Skeletal muscle satellite cell (primary cell): ENCODE measurements around the gene DPPA3.
"Not testable (repeated sequence)": the region's sequence is repeated elsewhere in the genome, so short reads cannot be mapped to it uniquely, and the experiment has no call there.

Experiments used
- H3K27me3 ChIP-seq: 2 replicates; pipeline ENCODE4 v1.7.0; 2013; ENCODE audit warnings: low read length; ENCODE audit not compliant: control insufficient read depth, insufficient read depth
- H3K36me3 ChIP-seq: 2 replicates; pipeline ENCODE4 v1.7.0; 2013; ENCODE audit warnings: mild to moderate bottlenecking, control low read depth, low read length; ENCODE audit not compliant: insufficient read depth
- H3K4me1 ChIP-seq: 2 replicates; pipeline ENCODE4 v1.7.0; 2013; ENCODE audit warnings: low read length; ENCODE audit not compliant: control insufficient read depth, insufficient read depth
- H3K4me2 ChIP-seq: 2 replicates; pipeline ENCODE4 v1.7.0; 2013; ENCODE audit warnings: mild to moderate bottlenecking, low read length
- H3K4me3 ChIP-seq: 2 replicates; pipeline ENCODE4 v1.7.0; 2013; ENCODE audit warnings: low read length
- H3K9ac ChIP-seq: 2 replicates; pipeline ENCODE4 v1.7.0; 2013; ENCODE audit warnings: mild to moderate bottlenecking, low read depth, low read length, moderate library complexity
- H3K9me3 ChIP-seq: replicated peaks from 2 replicates; pipeline ENCODE4 v1.7.0; 2013; ENCODE audit warnings: mild to moderate bottlenecking, control low read depth, low read length

The DPPA3 gene

DNA sequence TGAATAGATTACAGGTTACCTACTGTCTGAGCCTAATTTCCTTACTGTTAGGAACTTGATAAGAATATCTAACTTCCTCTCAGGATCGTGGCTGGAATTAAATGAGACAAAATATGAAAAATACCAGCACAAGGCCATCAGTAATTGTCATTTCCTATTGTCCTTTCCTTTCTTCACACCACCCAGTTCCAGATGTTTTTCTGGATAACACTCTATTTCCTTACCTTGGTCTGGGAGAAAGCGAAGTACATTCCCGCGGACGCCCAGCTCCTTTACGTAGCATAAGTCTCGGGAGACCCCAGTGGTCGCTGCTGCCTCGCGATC, 16.0 kb upstream of the DPPA3 start:
- no peaks in the 10 kb centered on the region for H3K4me1 ChIP-seq
- H3K9ac ChIP-seq: no peak overlapping the region
- H3K9me3 ChIP-seq: no peaks in the 10 kb centered on the region
- no peak overlapping the region for H3K4me2 ChIP-seq
- no peak overlapping the region for H3K4me3 ChIP-seq
- no peaks in the 10 kb centered on the region for H3K27me3 ChIP-seq
- no peaks in the 10 kb centered on the region for H3K36me3 ChIP-seq

DNA sequence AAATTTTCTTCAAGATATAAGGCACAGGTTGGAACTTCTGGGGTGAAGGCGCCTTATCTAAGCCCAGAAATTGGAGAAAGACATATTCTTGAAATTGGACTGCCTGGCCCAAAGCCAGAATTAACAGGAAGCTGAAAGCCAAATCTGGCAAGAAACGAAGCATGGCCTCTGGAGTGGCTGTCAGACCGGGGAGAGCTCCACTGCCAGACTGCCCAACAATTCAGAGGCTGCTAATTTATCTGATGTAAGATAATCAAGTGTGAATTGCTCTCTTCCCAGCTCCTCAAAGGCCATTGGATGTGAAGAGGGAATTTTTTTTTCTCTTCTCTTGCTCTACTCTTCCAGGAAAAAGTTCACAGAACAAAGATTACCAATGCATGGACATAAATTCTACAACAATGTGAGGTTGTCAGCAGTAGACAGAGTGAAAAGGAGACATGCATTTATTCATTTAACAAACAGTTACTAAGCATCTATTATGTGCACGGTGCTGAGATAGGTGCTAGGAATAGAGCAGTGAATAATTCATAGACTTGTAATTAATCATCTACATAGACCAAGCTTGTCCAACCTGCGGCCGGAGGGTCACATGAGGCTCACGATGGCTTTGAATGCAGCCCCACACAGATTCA, 15.6 kb upstream of the DPPA3 start, which contains the start of gene GDF3:
Gene GDF3, minus strand, starts transcription at position 210 of the 632 bp plus-strand sequence. Its CDS starts 47 bp downstream, at position 163.
- Histone ChIP-seq H3K4me1 (no peaks in the 10 kb centered on the region), H3K9ac (no peak within 1 kb of the TSS), H3K9me3 (no peaks in the 10 kb centered on the region), H3K4me3 (no peak within 1 kb of the TSS), H3K36me3 (no peaks in the 10 kb centered on the region), H3K27me3 (no peaks in the 10 kb centered on the region), H3K4me2 (no peak within 1 kb of the TSS)

- Histone ChIP-seq H3K4me3 (no peak overlapping the region), H3K9ac (no peak overlapping the region), H3K9me3 (no peaks in the 10 kb centered on the region)
Measured at GRCh38 chr12:7705846-7706245, 5.4 kb upstream of the DPPA3 start.

GRCh38 chr12:7709969-7710675, 1.1 kb upstream of the DPPA3 start:
- H3K9ac ChIP-seq: no peak overlapping the region
- no peaks in the 10 kb centered on the region for H3K27me3 ChIP-seq
- H3K36me3 ChIP-seq: no peaks in the 10 kb centered on the region
- no peak overlapping the region for H3K4me3 ChIP-seq
- H3K9me3 ChIP-seq: peaks cover 5% of the 10 kb centered on the region
- no peak overlapping the region for H3K4me2 ChIP-seq
- H3K4me1 ChIP-seq: no peaks in the 10 kb centered on the region

More at GRCh38 chr12:7705846-7706245, 5.4 kb upstream of the DPPA3 start:
- Histone ChIP-seq H3K4me1 (no peaks in the 10 kb centered on the region), H3K36me3 (no peaks in the 10 kb centered on the region), H3K27me3 (no peaks in the 10 kb centered on the region), H3K4me2 (no peak overlapping the region)

DNA sequence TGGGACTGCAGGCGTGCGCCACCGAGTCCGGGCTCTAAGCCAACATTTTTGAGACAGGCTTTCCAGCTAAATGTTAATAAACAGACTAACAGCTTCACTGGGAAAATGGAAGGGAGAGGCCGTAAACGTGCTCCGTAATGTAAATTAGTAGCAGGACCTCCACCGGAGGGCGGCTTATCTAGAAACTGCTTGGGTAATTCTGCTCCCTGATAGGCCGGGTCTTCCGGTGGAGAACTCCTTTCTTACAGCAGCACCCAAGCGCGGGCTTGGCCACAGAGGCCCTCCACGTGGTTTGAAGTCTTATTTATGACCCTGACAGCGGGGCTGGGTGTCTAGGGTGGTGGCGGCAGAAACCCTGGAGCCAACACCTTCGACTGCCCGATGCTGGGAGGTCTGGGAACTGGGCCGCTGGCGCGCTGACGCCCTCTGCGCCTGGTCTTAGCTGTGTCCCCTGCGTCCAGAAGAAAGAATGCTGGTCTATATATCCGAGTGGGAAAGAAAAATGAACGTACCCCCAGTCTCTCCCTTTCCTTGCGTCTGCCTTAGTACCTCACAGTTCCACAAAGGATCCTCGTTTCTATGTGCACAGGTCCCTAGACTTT, 1.7 kb downstream of the DPPA3 start:
- Histone ChIP-seq H3K4me2 (no peak overlapping the region), H3K27me3 (no peaks in the 10 kb centered on the region), H3K9me3 (peaks cover 5% of the 10 kb centered on the region), H3K4me3 (no peak overlapping the region), H3K36me3 (no peaks in the 10 kb centered on the region), H3K9ac (no peak overlapping the region), H3K4me1 (no peaks in the 10 kb centered on the region)

DNA sequence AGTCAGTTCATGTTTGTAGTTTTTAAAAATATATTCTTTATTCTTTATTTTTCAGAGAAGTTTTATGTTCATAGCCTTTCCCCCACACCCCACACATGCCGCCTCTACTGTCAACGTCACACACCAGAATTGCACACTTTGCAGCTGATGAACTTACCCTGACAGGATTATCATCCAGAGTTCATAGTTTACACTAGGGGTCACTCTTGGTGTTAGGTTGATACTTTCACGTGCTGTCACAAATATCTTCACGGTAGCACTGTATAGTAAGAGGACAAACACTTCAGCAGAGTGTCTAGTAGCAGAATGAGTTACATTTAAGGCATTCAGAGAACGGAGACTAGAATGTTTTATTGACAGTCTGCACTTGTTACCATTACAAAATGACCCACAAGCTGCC, 5.1 kb downstream of the DPPA3 start:
- Histone ChIP-seq H3K9me3 (peaks cover 5% of the 10 kb centered on the region), H3K27me3 (no peaks in the 10 kb centered on the region), H3K4me1 (no peaks in the 10 kb centered on the region), H3K4me2 (no peak overlapping the region), H3K4me3 (no peak overlapping the region), H3K9ac (no peak overlapping the region), H3K36me3 (no peaks in the 10 kb centered on the region)

DNA sequence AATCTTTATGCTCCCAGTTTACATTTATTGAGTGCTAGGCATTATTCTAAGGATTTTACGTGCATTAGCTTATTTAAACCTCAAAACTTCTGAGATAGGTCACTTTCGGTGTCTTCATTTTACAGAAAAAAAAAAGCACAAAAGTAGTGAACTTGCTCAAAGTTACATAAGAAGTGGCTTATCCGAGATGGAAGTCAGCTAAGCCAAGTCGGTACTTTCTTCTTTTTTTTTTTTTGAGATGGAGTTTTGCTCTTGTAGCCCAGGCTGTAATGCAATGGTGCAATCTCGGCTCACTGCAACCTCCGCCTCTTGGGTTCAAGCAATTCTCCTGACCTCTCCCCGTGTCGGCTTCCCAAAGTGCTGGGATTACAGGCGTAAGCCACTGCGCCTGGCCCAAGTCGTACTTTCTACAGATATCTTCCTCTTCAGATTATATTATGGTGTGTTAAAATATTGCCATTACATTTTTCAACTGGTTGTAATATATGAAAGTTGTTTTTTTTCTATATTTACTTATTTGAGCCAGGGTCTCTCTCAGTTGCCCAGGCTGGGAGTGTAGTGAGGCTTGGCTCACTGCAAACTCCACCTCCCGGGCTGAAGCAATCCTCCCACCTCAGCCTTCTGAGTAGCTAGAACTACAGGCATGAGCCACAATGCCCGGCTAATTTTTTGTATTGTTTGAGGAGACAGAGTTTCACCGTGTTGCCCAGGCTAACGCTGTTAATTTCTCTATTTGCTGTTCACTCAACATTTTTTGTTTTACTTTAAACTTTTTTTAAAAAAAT, 8.9 kb downstream of the DPPA3 start:
- H3K36me3 ChIP-seq: no peaks in the 10 kb centered on the region
- H3K27me3 ChIP-seq: no peaks in the 10 kb centered on the region
- no peaks in the 10 kb centered on the region for H3K4me1 ChIP-seq
- no peak overlapping the region for H3K9ac ChIP-seq
- no peaks in the 10 kb centered on the region for H3K9me3 ChIP-seq
- H3K4me2 ChIP-seq: no peak overlapping the region
- no peak overlapping the region for H3K4me3 ChIP-seq

GRCh38 chr12:7723926-7724325, 12.7 kb downstream of the DPPA3 start:
- H3K4me3 ChIP-seq: no peak overlapping the region
- no peak overlapping the region for H3K4me2 ChIP-seq
- H3K9ac ChIP-seq: no peak overlapping the region
- peaks cover 6% of the 10 kb centered on the region for H3K9me3 ChIP-seq
- H3K36me3 ChIP-seq: no peaks in the 10 kb centered on the region
- no peaks in the 10 kb centered on the region for H3K4me1 ChIP-seq
- H3K27me3 ChIP-seq: no peaks in the 10 kb centered on the region

GRCh38 chr12:7729746-7730145, 18.5 kb downstream of the DPPA3 start:
- Histone ChIP-seq H3K9ac (no peak overlapping the region), H3K4me2 (no peak overlapping the region), H3K4me3 (no peak overlapping the region), H3K9me3 (peaks cover 8% of the 10 kb centered on the region), H3K4me1 (no peaks in the 10 kb centered on the region), H3K36me3 (no peaks in the 10 kb centered on the region), H3K27me3 (no peaks in the 10 kb centered on the region)

DNA sequence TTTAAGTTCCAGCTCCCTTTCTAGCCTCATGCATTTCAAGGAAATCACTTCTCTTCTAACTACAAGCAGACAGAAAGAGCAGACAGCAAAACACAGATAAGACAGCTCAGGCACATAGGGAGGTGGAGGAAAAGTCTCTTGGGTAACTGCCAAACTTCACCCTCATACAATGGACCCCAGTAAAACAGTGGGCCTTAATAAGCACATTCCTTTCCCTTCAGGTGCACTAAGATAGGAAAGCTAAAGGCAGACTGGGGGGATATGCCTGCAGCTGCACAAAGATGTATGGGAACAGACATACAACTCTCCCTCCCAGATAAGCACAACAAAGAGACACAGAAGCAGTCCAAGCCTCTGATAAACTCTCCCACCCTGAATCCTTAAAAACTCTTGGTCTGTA, 19.8 kb downstream of the DPPA3 start:
- H3K4me3 ChIP-seq, H3K9ac ChIP-seq, H3K36me3 ChIP-seq, H3K9me3 ChIP-seq, H3K4me2 ChIP-seq, H3K4me1 ChIP-seq, H3K27me3 ChIP-seq: not testable (repeated sequence)

- no peak overlapping the region for H3K4me2 ChIP-seq
- H3K4me3 ChIP-seq: no peak overlapping the region
- H3K36me3 ChIP-seq: no peaks in the 10 kb centered on the region
- H3K4me1 ChIP-seq: no peaks in the 10 kb centered on the region
- peaks cover 3% of the 10 kb centered on the region for H3K9me3 ChIP-seq
- H3K9ac ChIP-seq: no peak overlapping the region
- no peaks in the 10 kb centered on the region for H3K27me3 ChIP-seq
Measured at GRCh38 chr12:7731486-7731885, 20.3 kb downstream of the DPPA3 start.
